Brain microvascular endothelial cell (primary cell): ENCODE results near the gene RNF207.
A peak's percentile ranks its signal among the peaks of the same experiment; 100 is the strongest.

Experiments used
- DNase-seq: peaks from one replicate; pipeline ENCODE4 v3.0.0-alpha.2; 2020
- H3K27ac ChIP-seq: fragments of 250-450 bp; sonication (Bioruptor Pico); 2 replicates; pipeline ENCODE4 v1.5.1; 2020; ENCODE audit warnings: mild to moderate bottlenecking, moderate library complexity
- H3K27me3 ChIP-seq: fragments of 250-450 bp; sonication (Bioruptor Pico); replicated peaks from 2 replicates; pipeline ENCODE4 v1.5.1; 2020; ENCODE audit warnings: mild to moderate bottlenecking
- H3K36me3 ChIP-seq: fragments of 250-450 bp; sonication (Bioruptor Pico); replicated peaks from 2 replicates; pipeline ENCODE4 v1.5.1; 2020; ENCODE audit warnings: mild to moderate bottlenecking
- H3K4me3 ChIP-seq: 2 replicates; pipeline ENCODE4 v1.5.1; 2011; ENCODE audit warnings: low read depth, mild to moderate bottlenecking, control low read depth, low read length, moderate library complexity
- in situ Hi-C: cut with HindIII; loops from 2 replicates; pipeline ENCODE4 v1.10.0; 2017; ENCODE audit warnings: low sequenced_read_pairs, low pct_ligation_motif_present
- TF ChIP-seq, protein P1 (sequence below): IDR thresholded peaks from 2 replicates; pipeline ENCODE4 v1.5.1; 2011; ENCODE audit warnings: low read depth, mild to moderate bottlenecking, moderate library complexity, low read length, control low read depth, inconsistent platforms; ENCODE audit errors: missing control alignments

RNF207 gene

DNA sequence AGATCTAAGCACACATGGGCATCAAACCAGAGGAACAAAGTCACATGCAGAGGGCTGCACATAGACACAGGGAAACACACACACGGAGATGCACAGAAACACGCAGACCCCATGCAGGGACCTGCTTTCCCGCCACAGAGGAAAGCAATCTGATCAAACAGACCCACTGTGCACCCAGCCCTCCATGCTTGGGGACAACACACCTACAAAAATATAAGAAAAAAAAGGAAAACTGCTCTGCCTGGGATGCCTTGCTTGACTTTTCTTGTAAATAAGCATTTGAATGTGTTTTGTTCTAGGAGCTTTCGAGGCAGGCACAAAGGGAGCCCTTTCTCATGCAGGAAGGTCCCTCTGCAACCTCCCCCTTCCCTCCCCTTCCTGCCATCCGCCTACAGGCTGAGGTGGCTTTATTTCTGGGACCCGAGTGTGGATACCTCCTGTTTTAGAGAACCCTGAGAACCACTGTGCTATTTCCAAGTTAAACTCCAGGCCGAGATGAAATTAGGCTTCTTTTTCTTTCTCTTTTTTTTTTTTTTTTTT, 33.4 kb downstream of the RNF207 start:
- DNase-seq, result no peak
- TF ChIP-seq, protein P1, sequence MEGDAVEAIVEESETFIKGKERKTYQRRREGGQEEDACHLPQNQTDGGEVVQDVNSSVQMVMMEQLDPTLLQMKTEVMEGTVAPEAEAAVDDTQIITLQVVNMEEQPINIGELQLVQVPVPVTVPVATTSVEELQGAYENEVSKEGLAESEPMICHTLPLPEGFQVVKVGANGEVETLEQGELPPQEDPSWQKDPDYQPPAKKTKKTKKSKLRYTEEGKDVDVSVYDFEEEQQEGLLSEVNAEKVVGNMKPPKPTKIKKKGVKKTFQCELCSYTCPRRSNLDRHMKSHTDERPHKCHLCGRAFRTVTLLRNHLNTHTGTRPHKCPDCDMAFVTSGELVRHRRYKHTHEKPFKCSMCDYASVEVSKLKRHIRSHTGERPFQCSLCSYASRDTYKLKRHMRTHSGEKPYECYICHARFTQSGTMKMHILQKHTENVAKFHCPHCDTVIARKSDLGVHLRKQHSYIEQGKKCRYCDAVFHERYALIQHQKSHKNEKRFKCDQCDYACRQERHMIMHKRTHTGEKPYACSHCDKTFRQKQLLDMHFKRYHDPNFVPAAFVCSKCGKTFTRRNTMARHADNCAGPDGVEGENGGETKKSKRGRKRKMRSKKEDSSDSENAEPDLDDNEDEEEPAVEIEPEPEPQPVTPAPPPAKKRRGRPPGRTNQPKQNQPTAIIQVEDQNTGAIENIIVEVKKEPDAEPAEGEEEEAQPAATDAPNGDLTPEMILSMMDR, result no peak
- no peak overlapping the region for H3K27ac ChIP-seq
- H3K27me3 ChIP-seq, result peaks cover 37% of the 10 kb centered on the region
- no peak overlapping the region for H3K4me3 ChIP-seq
- in situ Hi-C loops, result no loop called here
- H3K36me3 ChIP-seq, result no peaks in the 10 kb centered on the region

DNA sequence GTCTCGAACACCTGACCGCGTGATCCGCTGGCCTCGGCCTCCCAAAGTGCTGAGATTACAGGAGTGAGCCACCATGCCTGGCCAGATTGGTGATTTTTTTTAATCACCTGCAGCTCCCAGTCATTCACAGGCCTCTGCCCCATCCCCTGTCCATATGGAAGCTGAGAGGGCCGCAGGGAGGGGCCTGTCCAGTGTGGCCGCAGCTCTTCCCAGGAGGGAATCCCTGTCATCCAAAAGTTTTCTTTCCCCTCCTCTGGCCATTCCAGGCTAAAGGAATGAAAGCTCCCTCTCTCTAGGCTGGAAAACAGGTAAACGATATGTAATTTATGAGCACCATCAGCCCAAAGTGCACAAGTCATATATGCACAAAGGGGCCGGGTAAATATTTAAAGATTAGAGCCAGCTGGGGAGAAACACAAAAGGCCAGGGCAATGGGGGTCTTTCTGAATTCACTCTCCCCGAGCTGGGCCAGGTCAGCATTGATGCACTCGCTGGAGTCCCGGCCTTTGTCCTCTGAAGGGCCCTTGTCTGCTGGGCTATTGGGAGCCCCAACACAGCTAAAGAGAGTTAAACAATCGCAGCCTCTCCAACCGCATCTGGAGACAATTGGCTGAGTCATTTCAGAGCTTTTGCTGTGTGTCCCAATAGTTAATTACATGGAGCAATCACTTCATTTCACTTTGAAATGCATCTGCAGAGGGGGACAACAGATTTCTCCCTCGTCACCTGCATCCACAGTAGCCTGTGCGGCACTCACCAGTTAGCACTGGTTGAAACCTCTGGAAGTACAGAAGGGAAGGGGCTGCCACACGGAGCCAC, 34.2 kb downstream of the RNF207 start:
- TF ChIP-seq, protein P1, result no peak
- no peak for DNase-seq

DNA sequence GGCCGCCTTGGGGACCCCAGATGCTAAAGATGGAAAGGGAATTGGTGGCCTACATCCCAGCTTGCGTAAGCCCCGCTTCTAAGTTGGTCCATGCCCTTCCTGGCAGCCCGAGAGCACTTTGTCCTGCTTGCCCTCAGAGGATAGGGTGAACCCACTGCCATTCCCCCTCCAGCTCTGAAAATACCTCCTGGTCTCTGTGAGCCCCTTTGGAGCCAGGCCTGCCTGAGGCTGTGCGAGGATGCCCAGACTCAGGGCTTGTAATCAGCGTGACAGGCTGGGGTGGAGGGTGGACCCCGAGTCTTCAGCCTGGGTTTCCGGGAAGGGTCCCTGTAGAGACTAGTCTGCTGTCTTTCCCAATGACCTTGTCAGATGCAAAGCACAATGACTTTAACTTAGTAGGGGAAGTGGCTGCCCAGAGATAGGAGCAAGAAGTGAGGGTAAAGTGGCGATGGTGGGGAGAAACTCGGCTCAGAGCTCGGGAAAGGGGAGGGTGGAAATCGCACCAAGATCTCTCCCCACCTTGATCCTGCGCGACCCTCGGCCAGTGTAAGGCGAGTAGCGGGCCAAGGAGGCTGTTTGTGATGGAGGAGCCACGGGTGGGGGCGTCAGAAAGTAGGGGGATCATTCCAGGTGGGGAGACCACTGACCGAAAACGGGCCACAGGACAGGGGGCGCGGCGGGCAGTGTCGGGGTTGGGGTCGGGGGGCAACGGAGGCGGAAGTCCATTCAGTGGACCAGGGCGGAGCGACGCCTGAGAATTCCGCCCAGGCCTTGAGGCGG, 35.4 kb downstream of the RNF207 start:
- no peak overlapping the region for H3K4me3 ChIP-seq
- H3K27ac ChIP-seq, result no peak overlapping the region
- no peak for DNase-seq
- in situ Hi-C loops, result no loop called here
- TF ChIP-seq, protein P1, result no peak
- peaks cover 42% of the 10 kb centered on the region for H3K27me3 ChIP-seq
- H3K36me3 ChIP-seq, result no peaks in the 10 kb centered on the region

More for the DNA sequence above, 34.2 kb downstream of the RNF207 start:
- in situ Hi-C loops, result no loop called here
- Histone ChIP-seq H3K36me3 (no peaks in the 10 kb centered on the region), H3K27ac (no peak overlapping the region), H3K27me3 (peaks cover 42% of the 10 kb centered on the region), H3K4me3 (no peak overlapping the region)

DNA sequence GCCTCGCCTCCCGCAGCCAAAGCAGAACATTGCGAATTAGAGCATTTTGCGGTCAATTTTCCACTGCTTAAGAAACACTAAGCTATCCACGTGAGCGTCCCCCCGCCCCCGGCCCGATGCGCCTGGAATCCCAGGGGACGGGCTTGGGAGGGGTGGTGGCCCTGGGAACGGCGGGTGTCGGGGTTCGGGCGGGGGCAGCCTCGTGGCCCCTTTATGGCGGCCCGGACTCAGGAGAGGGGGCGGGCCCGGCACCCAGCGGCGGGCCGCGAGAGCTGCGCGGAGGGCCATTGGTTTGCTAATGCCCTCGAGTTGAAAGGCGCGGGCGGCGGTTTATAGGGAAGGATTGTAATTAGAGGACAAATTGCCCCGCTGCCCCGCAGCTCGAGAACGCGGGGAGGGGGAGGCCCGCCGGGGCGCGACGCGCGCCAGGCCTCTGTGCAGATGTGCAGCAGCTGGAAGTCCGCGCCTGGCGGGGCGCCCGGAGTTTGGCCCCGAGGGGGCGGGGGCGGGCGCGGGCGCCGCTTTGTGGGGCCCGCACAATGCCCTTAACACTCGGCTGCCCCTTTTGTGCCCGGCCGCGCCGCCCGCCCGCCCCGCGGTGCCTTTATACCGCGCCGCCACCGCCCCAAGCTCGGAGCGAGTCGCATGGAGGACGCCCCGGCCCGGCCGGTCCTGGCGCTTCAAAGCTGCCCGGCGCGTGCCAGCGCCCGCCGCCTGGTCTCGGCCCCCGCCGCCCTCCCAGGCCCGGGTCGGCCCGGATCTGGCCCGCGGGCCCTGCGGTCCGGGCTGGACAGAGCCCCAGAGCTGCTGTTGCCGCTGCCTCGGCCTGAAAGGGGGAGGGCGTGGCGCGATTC, 36.2 kb downstream of the RNF207 start:
- in situ Hi-C loops, result no loop called here
- Histone ChIP-seq H3K27me3 (peaks cover 42% of the 10 kb centered on the region), H3K27ac (no peak overlapping the region), H3K36me3 (no peaks in the 10 kb centered on the region), H3K4me3 (peak overlapping the region; percentile 5)
- TF ChIP-seq, protein P1, result no peak
- DNase-seq, result no peak

DNA sequence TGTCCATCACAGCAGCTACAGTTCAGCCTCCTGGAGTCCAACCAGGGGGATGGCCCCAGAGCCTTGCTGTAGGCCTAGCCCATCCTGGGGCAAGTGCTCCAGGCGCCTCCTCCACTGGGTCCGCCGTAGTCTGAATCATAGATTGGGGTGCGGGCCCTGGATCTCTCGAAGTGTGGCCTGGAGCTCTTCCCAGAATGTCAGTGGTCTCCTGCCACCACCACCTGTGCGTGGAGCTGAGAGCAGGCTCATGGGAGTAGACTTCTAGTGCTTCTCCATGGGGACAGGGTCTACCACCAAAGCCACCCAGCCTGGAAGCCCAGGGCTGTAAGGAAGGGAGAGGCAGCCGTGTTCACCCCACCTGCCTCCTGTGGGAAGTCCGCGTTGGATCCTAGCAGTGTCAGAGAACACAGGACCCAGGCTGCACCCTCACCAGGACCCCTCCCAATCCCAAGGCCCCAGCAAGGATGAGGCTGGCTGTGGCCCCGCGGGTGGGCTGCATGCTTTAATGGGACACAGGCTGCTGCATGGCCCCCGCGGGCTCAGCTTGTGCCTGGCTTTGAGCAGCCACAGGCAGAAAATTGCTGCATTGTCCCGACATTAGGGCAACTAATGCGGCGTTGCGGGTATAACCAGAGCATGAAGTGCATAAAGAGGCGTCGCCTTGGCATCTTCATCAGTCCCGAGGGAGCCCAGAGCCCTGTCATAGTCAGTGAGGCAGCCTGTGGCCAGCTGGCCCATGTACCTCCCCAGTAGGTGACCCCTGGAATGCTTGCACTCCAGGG, 37.3 kb downstream of the RNF207 start:
- H3K36me3 ChIP-seq, result no peaks in the 10 kb centered on the region
- TF ChIP-seq, protein P1, result no peak
- in situ Hi-C loops, result no loop called here
- no peak overlapping the region for H3K4me3 ChIP-seq
- H3K27me3 ChIP-seq, result peaks cover 42% of the 10 kb centered on the region
- no peak overlapping the region for H3K27ac ChIP-seq
- no peak for DNase-seq
